NCI-H128 (cell line): Measurements from ENCODE around the gene EFCAB13.

Source experiments
- DNase-seq: peaks from one replicate; lab custom pipeline; 2025; ENCODE audit not compliant: unreplicated experiment; lab: John Stamatoyannopoulos, UW

EFCAB13 gene

DNA sequence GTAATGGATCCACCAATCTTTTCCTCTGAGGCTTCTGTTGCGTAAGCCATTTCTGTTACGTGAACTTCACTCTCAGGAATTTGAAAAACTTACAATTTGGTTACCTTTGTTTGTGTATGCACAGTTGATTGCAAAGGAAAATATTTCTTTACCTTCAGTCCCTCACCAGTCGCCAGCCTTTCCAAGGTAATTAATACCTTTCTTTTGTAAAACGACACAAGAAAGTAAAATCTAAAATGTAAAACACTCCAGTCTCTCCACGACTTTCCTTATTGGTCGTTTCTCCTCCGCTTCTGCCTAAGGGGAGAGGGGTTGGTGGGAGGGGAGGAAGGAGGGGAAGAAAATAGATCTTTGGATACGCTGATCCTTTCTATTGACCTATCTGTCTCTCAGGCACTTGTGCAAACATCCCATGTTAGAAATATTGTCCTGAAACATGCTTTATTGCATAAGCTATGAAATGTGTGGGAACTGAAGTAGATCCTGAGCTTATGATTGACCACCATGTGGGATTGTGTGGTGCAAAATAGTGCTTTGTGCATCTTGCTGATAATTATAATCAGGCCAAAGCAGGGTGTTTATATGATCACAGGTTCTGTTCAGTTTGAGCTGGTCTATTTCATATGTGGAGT, 32.4 kb upstream of the EFCAB13 start:
- no peak for DNase-seq

- no peak for DNase-seq
Observed at GRCh38 chr17:47292206-47292605, 31.5 kb upstream of the EFCAB13 start.

GRCh38 chr17:47295037-47295873, 28.5 kb upstream of the EFCAB13 start:
- DNase-seq, result no peak

DNA sequence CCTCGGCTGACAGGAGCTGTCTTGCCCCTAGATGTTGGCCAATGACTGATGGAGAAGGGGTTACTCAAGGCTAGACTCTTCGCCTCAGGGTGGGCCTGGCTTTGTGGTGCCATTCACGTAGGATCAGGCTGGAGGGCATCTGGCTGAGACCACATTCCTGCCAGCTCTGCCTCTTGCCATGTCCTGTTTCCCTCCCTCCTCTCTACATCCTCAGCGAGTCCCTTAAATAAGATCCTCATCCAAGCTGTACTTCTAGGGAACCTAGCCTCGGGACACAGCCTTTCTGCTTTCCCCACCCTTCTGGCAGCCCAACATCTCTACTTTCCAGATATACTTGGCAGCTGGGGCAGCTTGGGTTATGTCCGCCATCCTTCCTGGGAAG, 27.9 kb upstream of the EFCAB13 start:
- DNase-seq, result no peak

DNA sequence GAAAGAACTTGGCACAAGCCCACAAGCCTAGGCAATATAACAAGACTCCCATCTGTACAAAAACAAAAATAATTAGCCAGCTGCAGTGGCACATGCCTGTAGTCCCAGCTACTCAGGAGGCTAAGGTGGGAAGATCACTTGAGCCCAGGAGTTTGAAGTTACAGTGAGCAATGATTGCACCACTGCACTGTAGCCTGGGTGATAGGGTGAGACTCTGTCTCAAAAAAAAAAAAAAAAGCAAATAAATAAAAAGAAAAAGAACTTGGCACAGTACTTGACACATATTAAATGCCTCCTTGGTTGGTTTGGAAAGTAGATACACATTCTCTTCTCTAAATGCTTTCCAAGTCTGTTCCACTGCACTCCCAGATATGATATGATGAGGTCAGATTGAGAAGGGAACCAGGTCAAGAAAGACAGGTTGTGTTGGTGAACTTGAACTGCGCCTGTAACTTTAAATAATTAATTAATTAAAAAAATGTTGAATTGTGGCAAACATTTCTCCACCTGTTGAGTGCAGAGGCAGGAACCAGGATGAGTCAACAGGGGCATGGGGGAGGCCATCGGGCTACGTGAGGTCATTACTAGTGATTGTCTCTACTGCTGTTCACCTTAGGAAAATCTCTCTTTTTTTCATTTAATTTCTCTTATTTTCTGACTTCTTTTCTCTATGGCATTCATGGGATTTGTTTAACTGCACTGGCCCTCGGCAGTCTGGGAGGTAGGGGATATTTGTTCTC, 25.9 kb upstream of the EFCAB13 start:
- DNase-seq, result no peak

DNA sequence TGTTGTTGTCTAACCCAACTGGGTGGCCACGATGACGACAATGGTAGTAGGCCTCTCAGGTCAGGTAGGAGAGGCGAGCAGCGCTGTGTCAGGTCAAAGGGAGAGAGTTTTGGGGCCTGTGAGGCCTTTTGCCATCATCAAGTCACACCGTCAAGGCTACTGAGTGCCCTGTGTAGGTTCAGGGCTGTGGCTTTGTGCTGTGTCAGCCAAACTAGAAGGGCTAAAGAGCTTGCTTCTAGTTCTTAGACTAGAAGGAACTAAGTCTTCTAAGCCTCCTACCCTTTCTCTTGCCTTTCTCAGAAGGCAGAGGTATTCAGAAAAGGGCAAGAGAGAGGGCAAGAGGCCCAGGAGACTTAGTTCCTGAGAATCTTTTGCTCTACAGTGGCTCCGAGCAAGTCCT, 25.0 kb upstream of the EFCAB13 start:
- no peak for DNase-seq

GRCh38 chr17:47299239-47299910, 24.4 kb upstream of the EFCAB13 start:
- DNase-seq, result no peak

- no peak for DNase-seq
Observed at GRCh38 chr17:47300718-47301117, 23.0 kb upstream of the EFCAB13 start.

- DNase-seq, result no peak
Observed at GRCh38 chr17:47301161-47301560, 22.6 kb upstream of the EFCAB13 start.

DNA sequence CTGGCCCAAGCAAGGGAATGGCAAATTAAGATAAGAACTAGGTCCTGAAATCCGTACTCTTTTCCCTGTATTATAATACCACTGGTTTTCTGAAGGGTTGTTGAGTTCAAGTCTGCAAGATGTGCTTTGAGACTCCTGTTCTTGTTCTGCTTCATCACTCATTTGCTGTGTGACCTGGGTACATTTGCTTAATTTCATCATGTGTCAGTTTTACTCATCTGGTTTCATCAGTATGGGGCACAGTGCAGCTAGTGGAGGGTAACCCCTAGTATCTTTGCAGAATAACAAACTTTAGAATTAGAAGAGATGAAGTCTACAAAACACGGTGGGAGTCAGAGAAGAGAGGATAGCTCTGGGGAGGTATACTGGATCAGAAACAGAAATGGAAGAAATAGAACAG, 21.9 kb upstream of the EFCAB13 start:
- DNase-seq, result no peak

DNA sequence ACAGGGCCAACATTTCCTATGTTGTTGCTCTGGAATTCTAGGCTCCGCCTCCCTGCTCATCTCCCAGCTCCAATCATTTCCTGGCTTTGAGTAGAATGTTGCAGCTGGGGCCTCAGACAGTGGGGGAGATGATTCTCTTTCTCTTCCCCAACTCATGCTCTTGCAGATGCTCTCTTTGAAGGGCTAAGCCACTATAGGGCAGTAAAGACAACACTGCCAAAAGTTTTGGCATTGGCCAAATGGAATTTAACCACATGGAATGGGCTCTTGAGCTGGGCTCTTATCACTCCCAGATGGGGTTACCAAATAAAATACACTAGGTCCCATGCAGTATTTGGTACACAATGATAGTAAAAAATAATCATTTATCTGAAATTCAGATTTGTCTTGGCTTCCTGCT, 19.6 kb upstream of the EFCAB13 start:
- DNase-seq, result no peak

DNA sequence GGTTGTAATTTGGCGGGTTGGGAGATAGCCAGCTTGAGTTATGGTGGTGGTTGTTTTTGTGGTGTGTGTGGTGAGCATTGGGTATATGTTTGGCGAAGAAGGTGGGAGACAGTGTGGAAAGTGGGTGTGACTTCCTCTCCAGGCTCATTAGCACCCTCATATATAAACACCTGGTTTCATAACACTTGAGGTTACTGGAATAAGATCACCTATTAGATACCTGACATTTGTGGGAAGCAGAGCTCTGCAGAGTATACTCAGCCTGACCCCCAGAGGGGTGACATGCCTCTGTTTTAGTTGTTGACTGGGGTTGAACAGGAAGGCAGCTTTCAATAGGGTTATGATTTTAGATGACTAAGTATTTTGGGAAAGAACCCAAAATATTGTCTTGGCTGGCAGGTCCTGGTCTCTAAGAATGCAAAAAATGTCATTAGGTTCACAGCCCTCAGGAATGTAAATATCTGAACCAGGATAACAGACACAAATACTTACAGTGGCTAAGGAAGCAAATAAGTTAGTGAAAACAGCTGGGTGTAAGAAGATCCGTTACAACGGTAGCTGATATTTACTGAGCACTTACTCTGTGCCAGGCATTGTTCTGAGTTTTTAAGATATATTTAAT, 18.3 kb upstream of the EFCAB13 start:
- no peak for DNase-seq

GRCh38 chr17:47310186-47310733, 13.5 kb upstream of the EFCAB13 start:
- DNase-seq, result no peak

- DNase-seq, result no peak
Observed at GRCh38 chr17:47311420-47311819, 12.3 kb upstream of the EFCAB13 start.

- DNase-seq, result peak; percentile 45
Observed at GRCh38 chr17:47315451-47316266, 8.1 kb upstream of the EFCAB13 start.

GRCh38 chr17:47316311-47316710, 7.4 kb upstream of the EFCAB13 start:
- DNase-seq, result no peak

DNA sequence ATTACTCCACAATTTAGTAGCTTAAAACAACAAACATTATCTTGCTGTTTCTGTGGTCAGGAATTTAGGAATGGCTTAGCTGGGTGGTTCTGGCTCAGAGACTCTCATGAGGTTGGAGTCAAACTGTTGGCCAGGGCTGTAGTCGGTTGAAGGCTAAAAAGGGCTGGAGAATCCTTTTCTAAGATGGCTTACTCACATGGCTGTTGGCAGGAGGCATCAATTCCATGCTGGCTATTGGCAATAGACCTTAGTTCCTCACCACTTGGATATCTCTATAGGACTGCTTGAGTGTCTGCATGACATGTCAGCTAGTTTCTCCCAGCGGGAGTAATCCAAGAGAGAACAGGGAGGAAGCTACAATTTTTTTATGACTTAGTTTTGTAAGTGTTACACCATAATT, 6.6 kb upstream of the EFCAB13 start:
- no peak for DNase-seq

DNA sequence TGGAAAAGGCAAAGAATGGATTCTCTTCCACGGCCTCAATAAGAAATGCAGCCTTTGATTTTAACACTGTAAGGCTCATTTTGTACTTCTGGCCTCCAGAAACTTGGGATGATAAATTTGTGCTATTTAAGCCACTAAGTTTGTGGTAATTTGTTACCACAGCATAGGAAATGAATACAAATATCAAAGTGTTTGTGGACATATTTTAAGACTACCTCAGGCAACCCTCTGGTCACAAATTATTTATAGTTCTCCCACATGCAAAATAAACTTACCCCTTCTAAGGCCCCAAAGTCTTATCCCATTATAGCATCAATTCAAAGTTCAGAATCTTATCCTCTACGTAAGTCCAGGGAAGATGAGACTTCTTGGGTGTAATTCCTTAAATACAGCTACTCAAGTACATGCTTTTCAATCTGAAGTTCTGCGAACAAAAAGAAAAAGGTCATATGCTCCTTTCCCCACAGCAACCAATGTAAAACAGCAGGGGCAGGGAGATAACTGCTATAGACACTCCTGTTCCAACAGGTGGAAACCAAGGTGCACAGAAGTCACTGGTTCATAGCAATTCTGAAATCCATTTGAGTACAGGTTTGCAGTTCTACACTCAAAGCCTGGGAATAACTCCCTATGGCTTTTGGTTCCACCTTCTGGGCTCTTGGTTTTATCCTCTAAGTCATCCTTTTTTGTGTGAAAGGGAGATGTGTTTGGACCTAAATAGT, 5.4 kb upstream of the EFCAB13 start:
- no peak for DNase-seq

- DNase-seq, result no peak
Observed at GRCh38 chr17:47320879-47321502, 2.8 kb upstream of the EFCAB13 start.
